Activated CD8-positive, alpha-beta memory T cell treated with anti-CD3 and anti-CD28 coated beads for 36 hours (primary cell): ENCODE results near the gene ABCC1. TPM values are rescaled to one million over a fixed set of nuclear protein-coding genes. Genes with fewer than 3 reads are reported as not detected.
"Not testable (repeated sequence)": the region's sequence is repeated elsewhere in the genome, so short reads cannot be mapped to it uniquely, and the experiment has no call there.

Experiments used
- CTCF ChIA-PET: fragments of 350-600 bp; sonication (Branson Sonifier 250); formaldehyde crosslinking; loops from one replicate; lab custom pipeline; 2021; ENCODE audit warnings: antibody characterized with exemption; lab: Charles Lee
- POLR2A ChIA-PET: fragments of 350-600 bp; sonication (Branson Sonifier 250); formaldehyde crosslinking; loops from one replicate; lab custom pipeline; 2021; ENCODE audit warnings: antibody characterized with exemption; lab: Charles Lee
- total RNA-seq, 2 experiments: library from RNA; stranded (reverse); gene quantifications; one replicate each; pipeline ENCODE4 v1.2.3, GENCODE V29; 2021

The ABCC1 gene
- 10 to 100 TPM; 70.6 to 73.5 TPM for total RNA-seq

DNA sequence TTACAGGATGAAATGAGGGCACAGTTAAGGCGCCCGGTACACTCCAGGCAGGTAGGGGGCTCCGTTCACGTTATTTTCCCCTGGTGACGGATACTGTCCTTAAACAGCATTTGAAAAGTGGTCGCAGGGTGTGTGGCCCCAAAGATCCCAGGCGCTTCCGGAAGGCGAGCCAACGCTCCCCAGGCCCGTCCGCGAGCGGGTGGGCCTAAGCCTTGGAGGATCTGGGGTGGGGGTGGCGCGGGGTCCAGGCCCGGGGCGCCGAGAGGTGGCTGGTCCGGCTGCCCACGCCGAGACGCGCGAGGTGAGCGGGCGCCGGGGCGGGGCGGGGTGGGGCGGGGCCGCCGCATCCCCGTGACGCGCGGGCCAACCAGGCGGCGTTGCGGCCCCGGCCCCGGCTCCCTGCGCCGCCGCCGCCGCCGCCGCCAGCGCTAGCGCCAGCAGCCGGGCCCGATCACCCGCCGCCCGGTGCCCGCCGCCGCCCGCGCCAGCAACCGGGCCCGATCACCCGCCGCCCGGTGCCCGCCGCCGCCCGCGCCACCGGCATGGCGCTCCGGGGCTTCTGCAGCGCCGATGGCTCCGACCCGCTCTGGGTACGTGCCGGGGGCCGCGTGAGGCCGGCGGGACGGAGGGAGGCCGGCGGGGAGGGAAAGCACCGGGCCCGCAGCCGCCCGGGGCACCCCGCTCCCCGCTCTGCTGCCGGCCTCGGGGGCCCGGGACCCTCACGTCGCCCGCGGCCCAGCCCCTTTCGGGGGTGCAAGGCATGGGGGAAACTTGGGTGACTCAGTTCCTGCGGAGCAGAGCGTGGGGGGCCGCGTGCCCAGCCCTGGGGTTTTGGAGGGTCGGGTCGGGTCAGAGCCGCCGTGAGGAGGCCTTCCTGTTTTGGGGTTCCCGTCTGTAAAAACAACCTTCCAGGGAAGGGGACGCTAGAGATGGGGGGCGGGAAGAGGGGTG lies at the start of gene ABCC1:
Gene ABCC1 (plus strand): TSS at position 407 of the 951 bp plus-strand sequence. CDS start 136 bp downstream, at position 543.
- CTCF ChIA-PET: interaction anchor here (0.9 kb wide), 1 partner anchor 62 kb away, joined by 3 read pairs; no protein-coding TSS in a partner anchor
- POLR2A ChIA-PET: interaction anchor here (0.5 to 2.1 kb wide), 7 partner anchors 10 to 346 kb away, joined by 3 to 13 read pairs (median 3); no protein-coding TSS in a partner anchor

GRCh38 chr16:15900357-15900756 lies 49.1 kb upstream of the ABCC1 start:
- ChIA-PET POLR2A (no interaction called here), CTCF (no interaction called here)

DNA sequence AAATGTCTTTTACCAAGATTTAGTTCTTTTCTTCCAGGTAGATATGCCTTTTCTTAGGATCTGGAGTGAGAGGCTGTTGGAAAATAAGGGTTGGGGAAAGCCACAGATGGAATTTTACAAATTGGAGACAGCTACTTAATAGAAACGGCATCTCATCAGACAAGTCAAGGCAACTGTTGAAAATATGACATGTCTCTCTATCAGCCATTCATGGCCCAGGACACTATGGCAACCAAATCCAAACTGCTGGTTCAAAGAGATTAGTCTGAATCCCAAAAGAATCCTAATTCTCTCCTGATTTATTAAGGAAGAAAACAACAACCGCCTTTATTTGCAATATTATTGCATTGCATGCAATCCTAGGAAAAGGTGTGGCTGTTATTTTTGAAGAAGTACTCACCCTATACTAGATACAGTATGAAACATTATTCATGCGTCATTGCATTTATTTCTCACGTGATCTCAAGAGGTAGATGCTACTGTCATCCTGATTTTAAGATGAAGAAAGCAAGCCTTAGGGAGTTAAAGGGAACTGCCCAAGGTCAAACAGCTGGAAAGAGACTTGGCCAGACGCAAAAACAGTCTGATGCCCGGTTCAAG lies 48.4 kb upstream of the ABCC1 start:
- CTCF ChIA-PET: no interaction called here
- POLR2A ChIA-PET: no interaction called here

GRCh38 chr16:15903960-15904359 lies 45.5 kb upstream of the ABCC1 start:
- ChIA-PET POLR2A (no interaction called here), CTCF (interaction anchor here (0.6 to 1.0 kb wide), 2 partner anchors 13 to 16 kb away, joined by 3 to 5 read pairs; partner anchors contain the start of gene CEP20)

GRCh38 chr16:15906439-15906838 lies 43.0 kb upstream of the ABCC1 start:
- CTCF ChIA-PET: interaction anchor here (2.1 kb wide), 1 partner anchor 18 kb away, joined by 5 read pairs; the partner anchor contains the start of gene CEP20
- POLR2A ChIA-PET: interaction anchor here (0.5 kb wide), 1 partner anchor 166 kb away, joined by 4 read pairs; no protein-coding TSS in a partner anchor

DNA sequence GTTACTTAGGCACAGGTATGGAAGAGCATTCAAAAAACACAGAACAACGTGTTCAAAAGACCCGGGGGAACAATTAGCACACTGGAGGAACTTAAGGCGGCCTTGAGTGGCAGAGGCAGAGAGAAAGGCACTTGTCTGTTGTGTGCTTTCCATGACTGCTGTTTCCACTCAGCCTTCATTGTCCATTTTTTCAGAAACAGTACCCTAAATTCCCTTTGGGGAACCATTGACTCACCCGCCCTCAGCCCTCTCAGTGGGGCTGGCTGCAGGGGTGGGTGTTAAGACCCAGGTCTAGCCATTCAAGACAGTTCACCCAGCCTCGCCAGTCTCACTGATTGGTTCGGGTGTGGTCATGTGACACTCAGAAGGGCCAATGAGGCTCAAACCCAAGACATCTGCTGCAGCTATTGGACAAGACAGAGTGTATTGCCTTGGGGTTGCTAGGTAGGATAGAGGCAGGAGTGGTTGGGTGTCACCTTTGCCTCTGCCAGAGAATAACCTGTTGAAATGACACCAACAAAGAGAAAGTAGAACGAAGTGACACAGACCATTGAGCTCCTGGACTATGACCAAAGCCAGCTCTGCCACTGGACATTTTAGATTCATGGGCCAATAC lies 41.4 kb upstream of the ABCC1 start:
- POLR2A ChIA-PET: no interaction called here
- CTCF ChIA-PET: interaction anchor here (2.1 kb wide), 1 partner anchor 20 kb away, joined by 5 read pairs; the partner anchor contains the start of gene CEP20

DNA sequence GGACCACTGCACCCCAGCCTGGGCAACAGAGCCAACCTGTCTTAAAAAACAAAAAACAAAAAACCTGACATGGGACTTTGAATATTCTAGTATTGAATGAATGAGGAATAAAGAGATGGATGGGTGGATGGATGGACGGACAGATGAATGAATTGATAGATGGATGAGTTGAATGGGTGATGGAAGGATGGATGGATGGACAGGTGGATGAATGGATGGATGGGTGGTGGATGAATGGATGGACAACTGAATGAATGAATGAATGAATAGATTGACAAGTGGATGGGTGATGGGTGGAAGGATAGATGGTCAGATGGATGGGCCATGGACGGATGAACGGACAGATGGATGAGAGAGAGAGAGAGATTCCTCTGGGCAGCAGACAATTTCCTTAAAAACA lies 38.2 kb upstream of the ABCC1 start:
- ChIA-PET POLR2A (no interaction called here), CTCF (no interaction called here)

- POLR2A ChIA-PET: no interaction called here
These were observed 36.2 kb upstream of the ABCC1 start for GRCh38 chr16:15913046-15913698.

DNA sequence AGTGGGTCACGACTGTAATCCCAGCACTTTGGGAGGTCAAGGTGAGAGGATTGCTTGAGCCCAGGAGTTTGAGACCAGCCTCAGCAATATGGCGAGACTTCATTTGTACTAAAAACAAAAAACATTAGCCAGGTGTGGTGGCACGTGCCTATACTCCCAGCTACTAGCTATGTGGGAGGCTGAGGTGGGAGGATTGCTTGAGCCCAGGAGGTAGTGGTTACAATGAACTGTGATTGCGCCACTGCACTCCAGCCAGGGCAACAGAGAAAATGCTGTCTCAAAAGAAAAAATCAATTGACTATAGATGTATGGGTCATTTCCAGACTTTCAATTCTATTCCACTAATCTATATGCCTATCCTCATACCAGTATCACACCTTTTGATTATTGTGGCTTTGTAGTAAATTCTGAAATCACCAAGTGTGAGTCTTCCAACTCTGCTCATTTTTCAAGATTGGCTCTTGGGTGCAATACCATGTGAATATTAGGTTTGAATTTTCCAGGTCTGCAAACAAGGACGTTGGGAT lies 33.8 kb upstream of the ABCC1 start:
- POLR2A ChIA-PET: no interaction called here
- CTCF ChIA-PET: no interaction called here

More at GRCh38 chr16:15913046-15913698, 36.2 kb upstream of the ABCC1 start:
- CTCF ChIA-PET: interaction anchor here (0.6 to 0.7 kb wide), 2 partner anchors 15 to 120 kb away, joined by 3 to 4 read pairs; no protein-coding TSS in a partner anchor

DNA sequence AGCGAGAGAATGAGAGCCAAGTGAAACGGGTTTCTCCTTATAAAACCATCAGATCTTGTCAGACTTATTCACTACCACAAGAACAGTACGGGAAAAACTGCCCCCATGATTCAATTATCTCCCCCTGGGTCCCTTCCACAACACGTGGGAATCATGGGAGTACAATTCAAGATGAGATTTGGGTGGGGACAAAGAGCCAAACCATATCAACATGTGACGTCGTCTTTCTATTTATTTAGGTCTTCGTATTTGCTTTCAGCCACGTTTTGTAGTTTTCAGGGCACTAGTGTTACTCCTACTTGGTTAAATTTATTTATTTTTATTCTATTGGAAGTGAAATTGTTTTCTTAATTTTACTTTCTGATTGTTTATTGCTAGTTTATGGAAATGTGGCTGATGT lies 33.1 kb upstream of the ABCC1 start:
- ChIA-PET POLR2A (no interaction called here), CTCF (no interaction called here)

- POLR2A ChIA-PET, CTCF ChIA-PET: not testable (repeated sequence)
These were observed 31.1 kb upstream of the ABCC1 start for GRCh38 chr16:15918314-15918713.

- ChIA-PET CTCF (no interaction called here), POLR2A (no interaction called here)
These were observed 30.1 kb upstream of the ABCC1 start for GRCh38 chr16:15919331-15919730.

DNA sequence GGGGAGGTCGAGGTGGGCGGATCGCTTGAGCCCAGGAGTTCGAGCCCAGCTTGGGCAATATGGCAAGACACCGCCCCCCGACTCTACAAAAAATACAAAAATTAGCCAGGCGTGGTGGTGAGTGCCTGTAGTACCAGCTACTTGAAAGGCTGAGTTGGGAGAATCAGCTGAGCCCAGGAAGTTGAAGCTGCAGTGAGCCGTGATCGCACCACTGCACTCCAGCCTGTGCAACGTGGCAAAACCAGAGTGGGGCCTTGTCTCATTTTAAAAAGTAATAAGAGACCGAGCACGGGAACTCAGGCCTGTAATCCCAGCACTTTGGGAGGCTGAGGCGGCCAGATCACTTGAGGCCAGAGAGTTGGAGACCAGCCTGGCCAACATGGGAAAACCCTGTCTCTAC lies 24.4 kb upstream of the ABCC1 start:
- CTCF ChIA-PET: interaction anchor here (0.6 kb wide), 1 partner anchor 40 kb away, joined by 4 read pairs; no protein-coding TSS in a partner anchor
- POLR2A ChIA-PET: no interaction called here

DNA sequence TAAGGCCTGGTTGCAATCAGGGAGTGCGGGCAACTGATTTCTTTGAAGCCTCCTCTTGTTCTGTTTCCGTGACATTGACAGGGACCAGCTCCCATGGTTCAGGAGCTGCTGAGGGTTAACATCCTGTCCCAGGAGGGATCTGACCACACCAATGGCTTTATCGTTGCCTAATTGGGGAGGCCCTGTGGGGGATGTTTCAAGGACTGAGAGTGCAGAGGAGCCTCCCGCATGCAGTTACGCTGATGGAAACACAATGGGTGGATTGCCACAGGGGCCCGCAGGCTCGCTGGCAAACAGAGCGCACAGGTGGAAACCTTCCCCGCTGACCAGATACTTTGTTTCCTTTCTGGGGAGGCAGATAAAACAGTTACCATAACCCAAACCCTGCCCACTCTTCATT lies 23.8 kb upstream of the ABCC1 start:
- POLR2A ChIA-PET: no interaction called here
- CTCF ChIA-PET: no interaction called here

- CTCF ChIA-PET: interaction anchor here (0.6 kb wide), 1 partner anchor 26 kb away, joined by 3 read pairs; no protein-coding TSS in a partner anchor
These were observed 20.9 kb upstream of the ABCC1 start for GRCh38 chr16:15928261-15929104.

DNA sequence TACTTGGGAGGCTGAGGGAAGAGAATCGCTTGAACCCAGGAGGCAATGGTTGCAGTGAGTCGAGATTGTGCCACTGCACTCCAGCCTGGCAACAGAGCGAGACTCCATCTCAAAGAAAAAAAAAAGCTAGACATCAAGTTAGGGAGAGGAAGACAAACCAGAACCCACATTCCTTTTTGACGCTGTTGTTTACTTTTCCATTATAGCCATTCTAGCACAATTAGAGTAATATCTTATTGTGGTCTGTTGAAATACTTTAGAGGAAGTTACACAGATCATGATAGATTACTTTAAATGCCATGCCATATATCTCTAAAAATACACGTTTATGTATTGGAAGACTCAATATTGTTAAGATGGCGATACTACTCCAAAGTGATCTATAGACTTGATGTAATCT lies 16.5 kb upstream of the ABCC1 start:
- CTCF ChIA-PET: no interaction called here
- POLR2A ChIA-PET: no interaction called here

More at GRCh38 chr16:15928261-15929104, 20.9 kb upstream of the ABCC1 start:
- POLR2A ChIA-PET: no interaction called here

DNA sequence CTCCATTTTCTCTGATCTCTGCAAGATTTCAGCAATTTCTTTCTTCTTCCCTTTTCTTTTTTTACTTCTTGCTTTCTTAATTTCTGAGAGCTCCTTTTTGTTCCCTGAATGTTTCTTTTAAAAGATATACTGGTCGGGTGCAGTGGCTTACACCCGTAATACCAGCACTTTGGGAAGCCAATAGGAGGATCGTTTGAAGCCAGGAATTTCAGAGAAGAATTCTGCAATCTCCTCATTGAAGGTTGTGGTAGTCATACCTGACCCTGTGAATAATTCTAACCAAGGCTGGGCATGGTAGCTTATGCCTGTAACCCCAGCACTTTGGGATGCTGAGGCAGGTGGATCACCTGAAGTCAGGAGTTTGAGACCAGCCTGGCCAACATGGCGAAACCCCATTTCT lies 15.6 kb upstream of the ABCC1 start:
- CTCF ChIA-PET: no interaction called here
- POLR2A ChIA-PET: no interaction called here

- ChIA-PET CTCF (interaction anchor here (1.1 kb wide), 1 partner anchor 10 kb away, joined by 4 read pairs; no protein-coding TSS in a partner anchor), POLR2A (no interaction called here)
These were observed 14.4 kb upstream of the ABCC1 start for GRCh38 chr16:15934991-15935390.
